IMR-90 (cell line): ENCODE data around the gene ZNF581. TPM values are rescaled to one million over a fixed set of nuclear protein-coding genes. Genes with fewer than 3 reads are reported as not detected.

Experiments
- ATAC-seq: fragments of 200-7000 bp; cut with Tn5 transposase; 2 replicates; pipeline ENCODE4 v1.9.1; 2020; ENCODE audit warnings: low read depth, mild to moderate bottlenecking, moderate library complexity
- BruUV-seq: library from RNA; stranded (reverse); fragments of 400-500 nt; replicated peaks from 2 replicates; lab custom pipeline; 2021; lab: Mats Ljungman, UMichigan
- CTCF ChIA-PET: fragments of 300-600 bp; formaldehyde crosslinking; extraction: SDS; loops from one replicate; lab custom pipeline; 2021; ENCODE audit warnings: antibody characterized with exemption; lab: Yijun Ruan, JAX
- POLR2A ChIA-PET: fragments of 300-600 bp; sonication (Branson Sonifier 250); formaldehyde crosslinking; loops from one replicate; lab custom pipeline; 2022; ENCODE audit warnings: antibody characterized with exemption; ENCODE audit not compliant: unreplicated experiment; lab: Charles Lee
- DNase-seq: peaks from one replicate; pipeline ENCODE4 v3.0.0; 2013
- H2AFZ ChIP-seq: replicated peaks from 2 replicates; pipeline ENCODE3; 2013; ENCODE audit warnings: low read length, mild to moderate bottlenecking; ENCODE audit not compliant: poor library complexity
- H2AK5ac ChIP-seq: 2 replicates; pipeline ENCODE4 v1.6.1; 2013; ENCODE audit warnings: low read depth, low read length, inconsistent platforms
- H2AK9ac ChIP-seq: replicated peaks from 2 replicates; pipeline ENCODE3; 2013; ENCODE audit warnings: mild to moderate bottlenecking, low read depth, low read length, moderate library complexity; ENCODE audit not compliant: poor library complexity
- H2BK120ac ChIP-seq: 2 replicates; pipeline ENCODE4 v1.6.1; 2013; ENCODE audit warnings: low read depth, low read length, inconsistent platforms
- H2BK15ac ChIP-seq: 3 replicates; pipeline ENCODE4 v1.6.1; 2013; ENCODE audit warnings: low read depth, low read length, inconsistent platforms
- H2BK20ac ChIP-seq: 2 replicates; pipeline ENCODE4 v1.6.1; 2013; ENCODE audit warnings: low read depth, mild to moderate bottlenecking, inconsistent platforms, low read length, moderate library complexity
- H2BK5ac ChIP-seq: 2 replicates; pipeline ENCODE4 v1.6.1; 2013; ENCODE audit warnings: mild to moderate bottlenecking, low read depth, low read length, inconsistent platforms; ENCODE audit not compliant: poor library complexity, severe bottlenecking
- H3K14ac ChIP-seq: replicated peaks from 2 replicates; pipeline ENCODE4 v1.6.1; 2013; ENCODE audit warnings: low read depth, low read length, inconsistent platforms
- H3K18ac ChIP-seq: 2 replicates; pipeline ENCODE4 v1.6.1; 2013; ENCODE audit warnings: low read depth, low read length, control low read depth
- H3K23ac ChIP-seq: 2 replicates; pipeline ENCODE4 v1.6.1; 2013; ENCODE audit warnings: low read depth, low read length, inconsistent platforms
- H3K27ac ChIP-seq: 2 replicates; pipeline ENCODE4 v1.5.1; 2013; ENCODE audit warnings: mild to moderate bottlenecking, control low read depth, low read length; ENCODE audit not compliant: insufficient read depth
- H3K27me3 ChIP-seq: 2 replicates; pipeline ENCODE4 v1.6.1; 2013; ENCODE audit warnings: low read length; ENCODE audit not compliant: control insufficient read depth, insufficient read depth
- H3K36me3 ChIP-seq: 2 replicates; pipeline ENCODE4 v1.6.1; 2013; ENCODE audit warnings: low read length, mixed read lengths; ENCODE audit not compliant: control insufficient read depth, insufficient read depth
- H3K4ac ChIP-seq: 2 replicates; pipeline ENCODE4 v1.6.1; 2013; ENCODE audit warnings: low read depth, low read length, inconsistent platforms
- H3K4me1 ChIP-seq: 2 replicates; pipeline ENCODE4 v1.6.1; 2013; ENCODE audit warnings: low read length, mixed read lengths; ENCODE audit not compliant: control insufficient read depth, insufficient read depth
- H3K4me2 ChIP-seq: 2 replicates; pipeline ENCODE4 v1.6.1; 2013; ENCODE audit warnings: low read depth, mild to moderate bottlenecking, control low read depth, low read length, moderate library complexity
- H3K4me3 ChIP-seq: 2 replicates; pipeline ENCODE4 v1.5.1; 2013; ENCODE audit warnings: low read depth, mild to moderate bottlenecking, control low read depth, low read length, moderate library complexity; ENCODE audit not compliant: insufficient read depth
- H3K56ac ChIP-seq: 2 replicates; pipeline ENCODE4 v1.6.1; 2013; ENCODE audit warnings: low read length, inconsistent platforms; ENCODE audit not compliant: insufficient read depth; ENCODE audit errors: extremely low read depth
- H3K79me1 ChIP-seq, 2 experiments: 2 replicates each; pipeline ENCODE4 v1.6.1; 2013; ENCODE audit warnings: low read length in 2 of 2, inconsistent platforms in 1 of 2, low read depth in 1 of 2
- H3K9ac ChIP-seq: 2 replicates; pipeline ENCODE4 v1.6.1; 2013; ENCODE audit warnings: low read depth, low read length, control low read depth
- H3K9me1 ChIP-seq: 2 replicates; pipeline ENCODE4 v1.6.1; 2013; ENCODE audit warnings: low read length, inconsistent platforms; ENCODE audit not compliant: insufficient read depth
- H3K9me3 ChIP-seq: 2 replicates; pipeline ENCODE4 v1.6.1; 2013; ENCODE audit warnings: low read length; ENCODE audit not compliant: control insufficient read depth, insufficient read depth
- H4K20me1 ChIP-seq: 2 replicates; pipeline ENCODE4 v1.6.1; 2013; ENCODE audit warnings: low read length, inconsistent platforms; ENCODE audit not compliant: insufficient read depth
- H4K5ac ChIP-seq: 2 replicates; pipeline ENCODE4 v1.6.1; 2013; ENCODE audit warnings: mild to moderate bottlenecking, low read depth, low read length, control low read depth
- H4K8ac ChIP-seq, 2 experiments: 2 replicates each; pipeline ENCODE4 v1.6.1; 2013; ENCODE audit warnings: low read depth in 2 of 2, low read length in 2 of 2, control low read depth in 1 of 2, inconsistent platforms in 1 of 2
- H4K91ac ChIP-seq: 2 replicates; pipeline ENCODE4 v1.6.1; 2013; ENCODE audit warnings: low read depth, low read length, inconsistent platforms; ENCODE audit not compliant: insufficient read depth
- BHLHE40 ChIP-seq: fragments of 150-350 bp; IDR thresholded peaks from 2 replicates; pipeline ENCODE4 v1.6.1; 2016; ENCODE audit warnings: mild to moderate bottlenecking, low read depth, low read length
- CHD1 ChIP-seq: IDR thresholded peaks from 2 replicates; pipeline ENCODE4 v1.6.1; 2012; ENCODE audit warnings: low read depth, low read length, improper control_type of control experiment
- CTCF ChIP-seq: conservative IDR thresholded peaks from 2 replicates; pipeline ENCODE4 v1.5.1; 2012; ENCODE audit warnings: mild to moderate bottlenecking, low read depth, low read length, improper control_type of control experiment
- NFE2L2 ChIP-seq: fragments of 150-350 bp; IDR thresholded peaks from 2 replicates; pipeline ENCODE4 v1.6.1; 2016; ENCODE audit warnings: low read depth, mild to moderate bottlenecking, low read length
- POLR2A ChIP-seq: IDR thresholded peaks from 2 replicates; pipeline ENCODE4 v1.6.1; 2012; ENCODE audit warnings: mild to moderate bottlenecking, low read depth, low read length
- SMC3 ChIP-seq: fragments of 150-350 bp; IDR thresholded peaks from 2 replicates; pipeline ENCODE4 v1.6.1; 2016; ENCODE audit warnings: low read depth, mild to moderate bottlenecking, antibody characterized with exemption, low read length, moderate library complexity
- WGBS, 2 experiments: methylation state at CpG; one replicate each; pipeline versions ENCODE4 v1.1.5 to v1.1.7; 2013; ENCODE audit warnings: missing lambda C conversion rate in 2 of 2; ENCODE audit not compliant: insufficient read length in 1 of 2; ENCODE audit errors: extremely low coverage in 2 of 2; 5-methylcytosine and 5-hydroxymethylcytosine counted together
- dilution Hi-C: fragments of 300-500 bp; cut with HindIII; formaldehyde crosslinking; loops from one replicate; pipeline ENCODE4 v1.14.3; 2018; ENCODE audit warnings: low sequenced_read_pairs; ENCODE audit not compliant: unreplicated experiment
- in situ Hi-C: fragments of 300-500 bp; cut with MboI; formaldehyde crosslinking; loops from 3 replicates; pipeline ENCODE4 v1.14.3; 2019; ENCODE audit warnings: low sequenced_read_pairs, inconsistent platforms, mixed read lengths
- intact Hi-C: fragments of 100-400 bp; cut with micrococcal nuclease; formaldehyde crosslinking; loops from 2 replicates; pipeline ENCODE4 v1.10.0; 2022
- polyA plus RNA-seq, 3 experiments: library from polyadenylated mRNA; depleted of rRNA; stranded (reverse); fragments of >200 nt; gene quantifications; 2 replicates each; pipeline ENCODE4 v1.2.3, GENCODE V29; 2012; ENCODE audit warnings: low replicate concordance in 1 of 3
- total RNA-seq: library from RNA; depleted of rRNA; stranded (reverse); fragments of >200 nt; gene quantifications from 2 replicates; pipeline ENCODE4 v1.2.3, GENCODE V29; 2012

ZNF581 gene
- total and polyA plus RNA-seq, 2 of the 4 experiments (the other 2 are of a cell fraction): 9.7 to 21.9 TPM

GRCh38 chr19:55688422-55689218 is 45.2 kb downstream of the ZNF581 start:
- CTCF ChIA-PET: no interaction called here
- H4K20me1 ChIP-seq: peaks cover 48% of the 10 kb centered on the region
- TF ChIP-seq CHD1 (no peak), CTCF (no peak), SMC3 (no peak), BHLHE40 (no peak), POLR2A (no peak), NFE2L2 (no peak)

More at GRCh38 chr19:55688422-55689218, 45.2 kb downstream of the ZNF581 start:
- Histone ChIP-seq H3K4me3 (no peak overlapping the region), H4K91ac (no peak overlapping the region), H3K9me1 (peaks cover 4% of the 10 kb centered on the region; the same call in 1 of the 2 replicates), H3K56ac (no peak overlapping the region), H3K27ac (no peak overlapping the region), H2BK5ac (no peak overlapping the region), H3K9ac (no peak overlapping the region), H2BK20ac (no peak overlapping the region), H2BK120ac (no peak overlapping the region), H2AFZ (no peak overlapping the region), H3K18ac (no peak overlapping the region), H3K23ac (no peak overlapping the region), H3K4me1 (no peaks in the 10 kb centered on the region), H3K9me3 (no peaks in the 10 kb centered on the region), H2AK9ac (no peak overlapping the region), H4K8ac (no peak overlapping the region), H2AK5ac (no peak overlapping the region), H2BK15ac (no peak overlapping the region), H3K14ac (no peak overlapping the region), H3K79me1 (peaks cover 13 to 34% of the 10 kb centered on the region in 2 experiments), H3K36me3 (peaks cover 69% of the 10 kb centered on the region), H3K4me2 (no peak overlapping the region), H3K27me3 (no peaks in the 10 kb centered on the region), H4K5ac (no peak overlapping the region), H3K4ac (no peak overlapping the region)
- dilution Hi-C loops: no loop called here
- intact Hi-C loops: no loop called here
- ATAC-seq: no peak
- 93% methylated on average over 6 of the region's 27 CpGs; no CpG with 5 or more reads in 1 of the 2 experiments for WGBS, 2 experiments
- no TSS peak for BruUV-seq
- in situ Hi-C loops: loop anchor here (25.0 kb wide), 1 partner anchor 449 kb away; the partner anchor contains the start of gene ZNF444
- DNase-seq: no peak
- POLR2A ChIA-PET: no interaction called here
